Neural progenitor cell (in vitro differentiated cells): ENCODE results near the gene ASTN2.

Experiments used
- EZH2 ChIP-seq: fragments of 200-600 bp; sonication (generic); IDR thresholded peaks from 2 replicates; pipeline ENCODE4 v1.6.1; 2017; ENCODE audit warnings: antibody characterized with exemption, mild to moderate bottlenecking, moderate library complexity
- EZH2phosphoT487 ChIP-seq: fragments of 200-600 bp; sonication (generic); IDR thresholded peaks from 2 replicates; pipeline ENCODE4 v1.6.1; 2017; ENCODE audit warnings: antibody characterized with exemption
- TF ChIP-seq, protein P1 (sequence below): fragments of 200-600 bp; sonication (generic); IDR thresholded peaks from 2 replicates; pipeline ENCODE4 v1.5.1; 2017; ENCODE audit warnings: antibody characterized with exemption, mild to moderate bottlenecking

DNA sequence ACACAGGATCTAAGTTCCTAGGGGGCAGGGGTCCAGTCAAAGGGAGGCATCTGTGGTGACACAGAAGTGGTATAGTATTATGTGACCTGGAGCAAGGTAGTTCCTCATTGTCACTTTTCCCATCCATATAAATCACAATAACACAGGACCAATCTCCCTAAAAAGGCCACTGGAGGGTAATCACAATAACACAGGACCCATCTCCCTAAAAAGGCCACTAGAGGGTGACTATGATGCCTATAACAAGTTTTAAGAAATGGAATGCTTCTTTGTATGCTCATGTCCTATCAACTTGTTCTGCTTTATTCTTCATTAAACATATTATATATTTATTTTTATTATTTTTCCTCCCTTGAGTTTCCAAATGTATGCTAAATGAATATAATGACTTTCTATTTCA, 254.6 kb downstream of the ASTN2 start:
- TF ChIP-seq, protein P1, sequence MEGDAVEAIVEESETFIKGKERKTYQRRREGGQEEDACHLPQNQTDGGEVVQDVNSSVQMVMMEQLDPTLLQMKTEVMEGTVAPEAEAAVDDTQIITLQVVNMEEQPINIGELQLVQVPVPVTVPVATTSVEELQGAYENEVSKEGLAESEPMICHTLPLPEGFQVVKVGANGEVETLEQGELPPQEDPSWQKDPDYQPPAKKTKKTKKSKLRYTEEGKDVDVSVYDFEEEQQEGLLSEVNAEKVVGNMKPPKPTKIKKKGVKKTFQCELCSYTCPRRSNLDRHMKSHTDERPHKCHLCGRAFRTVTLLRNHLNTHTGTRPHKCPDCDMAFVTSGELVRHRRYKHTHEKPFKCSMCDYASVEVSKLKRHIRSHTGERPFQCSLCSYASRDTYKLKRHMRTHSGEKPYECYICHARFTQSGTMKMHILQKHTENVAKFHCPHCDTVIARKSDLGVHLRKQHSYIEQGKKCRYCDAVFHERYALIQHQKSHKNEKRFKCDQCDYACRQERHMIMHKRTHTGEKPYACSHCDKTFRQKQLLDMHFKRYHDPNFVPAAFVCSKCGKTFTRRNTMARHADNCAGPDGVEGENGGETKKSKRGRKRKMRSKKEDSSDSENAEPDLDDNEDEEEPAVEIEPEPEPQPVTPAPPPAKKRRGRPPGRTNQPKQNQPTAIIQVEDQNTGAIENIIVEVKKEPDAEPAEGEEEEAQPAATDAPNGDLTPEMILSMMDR, result peak; percentile 51
- TF ChIP-seq EZH2, result no peak
- TF ChIP-seq EZH2phosphoT487, result no peak
